Ramos (cell line): ENCODE results near the gene CENPC.
"Not testable (repeated sequence)": the region's sequence is repeated elsewhere in the genome, so short reads cannot be mapped to it uniquely, and the experiment has no call there.

Source experiments
- in situ Hi-C: fragments of 300-500 bp; cut with MboI; formaldehyde crosslinking; loops from one replicate; pipeline ENCODE4 v1.14.3; 2022; ENCODE audit warnings: low sequenced_read_pairs; ENCODE audit not compliant: unreplicated experiment

Gene CENPC

DNA sequence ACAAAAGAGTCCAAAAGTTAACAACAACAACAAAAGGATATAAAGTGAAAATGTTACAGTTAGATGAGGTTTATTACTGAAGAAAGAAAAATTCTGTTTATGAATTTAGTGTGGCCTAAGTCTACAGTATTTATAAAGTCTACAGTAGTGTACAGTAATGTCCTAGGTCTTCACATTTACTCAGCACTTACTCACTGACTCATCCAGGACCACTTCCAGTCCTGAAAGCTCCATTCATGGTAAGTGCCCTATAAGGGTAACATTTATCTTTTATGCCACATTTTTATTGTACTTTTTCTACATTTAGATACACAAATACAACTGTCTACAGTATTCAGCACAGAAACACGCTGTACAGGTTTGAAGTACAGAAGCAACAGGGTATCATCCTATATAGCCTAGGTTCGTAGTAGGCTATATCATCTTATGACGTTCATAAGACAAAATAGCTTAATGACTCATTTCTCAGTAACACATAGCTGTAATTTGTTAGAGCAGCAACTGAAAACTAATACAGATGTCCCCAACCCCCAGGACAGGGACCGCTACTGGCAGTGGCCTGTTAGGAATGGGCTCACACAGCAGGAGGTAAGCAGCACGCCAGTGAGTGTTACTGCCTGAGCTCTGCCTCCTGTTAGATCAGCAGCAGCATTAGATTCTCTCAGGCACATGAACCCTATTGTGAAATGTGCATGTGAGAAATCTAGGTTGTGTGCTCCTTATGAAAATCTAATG is 61.3 kb downstream of the CENPC start:
- in situ Hi-C loops = no loop called here

DNA sequence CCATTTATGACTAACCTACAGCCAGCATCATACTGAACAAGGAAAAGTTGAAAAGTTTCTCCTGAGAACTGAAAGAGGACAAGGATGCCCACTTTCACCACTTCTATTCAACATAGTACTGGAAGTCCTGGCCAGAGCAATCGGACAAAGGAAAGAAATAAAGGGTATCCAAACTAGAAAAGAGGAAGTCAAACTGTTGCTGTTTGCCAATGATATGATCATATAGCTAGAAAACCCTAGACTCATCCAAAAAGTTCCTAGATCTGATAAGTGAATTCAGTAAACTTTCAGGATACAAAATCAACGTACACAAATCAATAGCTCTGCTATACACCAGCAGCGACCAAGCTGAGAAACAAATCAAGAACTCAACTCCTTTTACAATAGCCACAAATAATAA is 64.5 kb downstream of the CENPC start:
- in situ Hi-C loops = no loop called here

GRCh38 chr4:67475155-67475554 is 70.1 kb downstream of the CENPC start:
- in situ Hi-C loops = no loop called here

DNA sequence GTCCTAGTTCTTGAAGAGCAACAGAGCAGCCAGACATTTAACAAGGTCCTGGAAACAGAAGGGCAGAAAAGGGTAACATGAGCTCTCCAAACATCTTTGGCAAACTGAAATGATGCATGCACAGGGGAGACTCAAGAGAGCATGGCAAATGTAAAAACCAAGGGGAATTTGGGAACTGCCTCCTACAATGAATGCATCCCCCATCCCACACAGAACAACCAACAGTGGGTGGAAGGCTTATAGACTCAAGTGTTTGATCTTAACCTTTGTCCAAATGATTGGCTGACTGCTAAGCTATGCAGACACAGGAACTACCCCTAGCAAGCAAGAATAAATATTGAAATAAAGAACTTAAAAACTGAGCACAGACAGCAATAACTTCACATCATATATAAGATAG is 74.4 kb downstream of the CENPC start:
- in situ Hi-C loops = no loop called here

DNA sequence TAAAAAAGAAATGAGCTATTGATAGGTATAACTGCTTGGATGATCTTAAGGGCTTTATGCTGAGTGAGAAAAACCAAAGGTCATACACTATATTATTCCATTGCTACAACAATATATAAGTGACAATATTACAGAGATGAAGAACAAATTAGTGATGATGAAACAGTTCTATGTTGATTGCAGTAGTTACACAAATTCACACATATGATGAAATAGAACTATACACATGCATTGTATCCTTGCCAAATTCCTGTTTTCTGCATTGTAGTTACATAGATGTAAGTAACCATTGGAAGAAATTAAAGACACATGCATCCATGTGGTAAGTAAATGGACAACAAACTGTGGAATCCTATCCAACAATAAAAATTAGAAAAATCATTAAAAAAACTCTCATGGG is 76.5 kb downstream of the CENPC start:
- in situ Hi-C loops = no loop called here

- in situ Hi-C loops = no loop called here
These were observed 78.6 kb downstream of the CENPC start for GRCh38 chr4:67466751-67467150.

- in situ Hi-C loops = no loop called here
These were observed 79.6 kb downstream of the CENPC start for GRCh38 chr4:67465763-67466052.

DNA sequence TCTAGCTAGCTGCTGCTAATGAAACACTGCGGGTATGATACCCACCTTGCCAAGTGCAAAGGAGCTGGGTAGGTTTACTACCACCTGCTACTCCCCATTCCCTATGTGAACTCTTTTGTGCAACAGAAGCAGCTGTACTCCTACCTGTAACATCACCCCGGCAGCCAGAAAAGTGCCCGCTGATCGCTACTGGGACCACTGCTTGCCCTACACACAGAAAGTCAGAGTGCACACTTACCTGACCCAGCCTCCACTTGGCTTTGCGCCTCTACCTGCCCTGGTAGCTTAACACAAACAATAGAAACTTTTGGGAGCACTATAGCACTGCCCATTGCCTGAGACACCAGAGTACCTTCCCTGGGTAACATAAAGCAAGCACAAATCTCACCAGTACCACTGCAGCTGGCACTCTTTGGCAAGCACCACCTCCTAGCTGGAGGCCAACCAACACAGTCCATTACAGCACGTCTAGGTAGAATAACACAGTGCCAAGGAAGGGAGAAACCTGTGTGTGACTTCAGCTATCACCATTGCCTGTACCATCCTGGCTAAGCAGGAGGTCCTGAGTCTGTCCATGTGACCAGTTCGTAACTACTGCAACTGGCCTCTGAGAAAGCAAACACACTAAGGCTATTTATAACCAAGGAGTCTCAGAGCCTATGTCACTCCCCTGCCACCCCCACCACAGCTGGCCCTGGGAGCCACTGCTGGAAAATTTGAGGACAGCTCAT is 80.1 kb downstream of the CENPC start:
- in situ Hi-C loops = no loop called here

GRCh38 chr4:67460574-67460973 is 84.7 kb downstream of the CENPC start:
- in situ Hi-C loops = no loop called here

DNA sequence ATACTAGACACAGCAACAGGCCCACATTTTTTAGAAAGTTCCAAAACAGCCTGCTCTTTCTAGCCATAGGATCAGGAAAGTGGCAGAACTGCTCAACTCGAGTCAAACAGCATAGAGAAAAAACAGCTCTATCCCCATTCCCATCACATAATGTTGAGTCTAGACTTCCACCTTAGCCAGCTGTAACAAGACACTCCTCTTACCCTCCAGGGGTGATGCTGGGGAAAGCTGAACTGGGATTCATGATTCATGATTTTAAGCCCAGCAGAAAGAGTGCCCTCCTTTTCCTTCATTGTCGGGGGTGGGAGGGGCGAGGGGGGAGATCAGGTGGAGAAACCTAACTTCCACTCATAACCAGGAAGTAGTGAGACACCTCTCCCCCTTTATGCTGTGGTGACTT is 86.1 kb downstream of the CENPC start:
- in situ Hi-C loops = no loop called here

DNA sequence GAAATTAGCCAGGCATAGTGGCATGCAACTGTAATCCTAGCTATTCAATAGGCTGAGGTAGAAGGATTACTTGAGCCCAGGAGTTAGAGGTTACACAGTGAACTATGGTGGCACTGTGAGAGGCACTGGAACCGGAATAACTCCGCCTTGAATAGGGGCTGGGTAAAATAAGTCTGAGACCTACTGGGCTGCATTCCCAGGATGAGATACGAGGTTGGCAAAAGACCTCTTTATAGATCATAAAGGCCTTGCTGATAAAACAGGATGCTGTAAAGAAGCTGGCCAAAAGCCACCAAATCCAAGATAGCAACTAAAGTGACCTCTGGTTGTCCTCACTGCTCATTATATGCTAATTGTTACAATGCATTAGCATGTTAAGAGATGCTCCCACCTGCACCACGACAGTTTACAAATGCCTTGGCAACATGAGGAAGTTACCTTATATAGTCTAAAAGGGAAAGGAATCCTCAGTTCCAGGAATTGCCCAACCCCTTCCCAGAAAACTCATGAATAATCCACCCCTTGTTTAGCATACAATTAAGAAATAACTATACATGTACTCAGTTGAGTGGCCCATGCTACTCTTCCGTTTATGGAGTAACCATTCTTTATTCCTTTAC is 88.6 kb downstream of the CENPC start:
- in situ Hi-C loops = no loop called here

DNA sequence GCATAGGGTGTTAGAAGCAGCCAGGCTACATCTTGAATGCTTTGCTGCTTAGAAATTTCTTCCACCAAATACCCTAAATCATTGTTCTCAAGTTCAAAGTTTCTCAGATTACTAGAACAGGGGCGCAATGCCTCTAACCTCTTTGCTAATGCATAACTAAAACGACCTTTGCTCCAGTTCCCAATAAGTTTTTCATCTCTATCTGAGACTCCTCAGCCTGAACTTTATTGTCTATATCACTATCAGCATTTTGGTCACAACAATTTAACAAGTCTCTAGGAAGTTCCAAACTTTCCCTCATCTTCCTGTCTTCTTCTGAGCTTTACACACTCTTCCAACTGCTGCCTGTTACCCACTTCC is 92.5 kb downstream of the CENPC start:
- in situ Hi-C loops = not testable (repeated sequence)

GRCh38 chr4:67452100-67452845 is 93.0 kb downstream of the CENPC start:
- in situ Hi-C loops = no loop called here

GRCh38 chr4:67451464-67451863 is 93.8 kb downstream of the CENPC start:
- in situ Hi-C loops = no loop called here

DNA sequence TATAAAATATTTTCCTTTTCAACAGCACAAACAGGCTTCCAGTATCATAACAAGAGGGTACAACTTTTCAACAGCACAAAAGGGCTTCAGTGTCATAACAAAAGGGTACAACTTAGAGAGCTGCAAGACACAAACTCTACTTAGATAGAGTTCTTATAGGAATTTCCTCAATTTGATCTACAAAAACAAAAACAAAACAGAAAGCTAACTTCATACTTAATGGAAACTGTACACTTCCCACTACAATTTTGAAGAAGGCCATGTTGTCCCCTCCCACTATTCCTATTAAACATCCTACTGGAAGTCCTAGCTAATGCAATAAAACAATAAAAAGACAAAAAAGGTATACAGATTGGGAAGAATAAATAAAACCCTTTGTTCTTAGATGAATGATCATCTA is 96.7 kb downstream of the CENPC start:
- in situ Hi-C loops = no loop called here

DNA sequence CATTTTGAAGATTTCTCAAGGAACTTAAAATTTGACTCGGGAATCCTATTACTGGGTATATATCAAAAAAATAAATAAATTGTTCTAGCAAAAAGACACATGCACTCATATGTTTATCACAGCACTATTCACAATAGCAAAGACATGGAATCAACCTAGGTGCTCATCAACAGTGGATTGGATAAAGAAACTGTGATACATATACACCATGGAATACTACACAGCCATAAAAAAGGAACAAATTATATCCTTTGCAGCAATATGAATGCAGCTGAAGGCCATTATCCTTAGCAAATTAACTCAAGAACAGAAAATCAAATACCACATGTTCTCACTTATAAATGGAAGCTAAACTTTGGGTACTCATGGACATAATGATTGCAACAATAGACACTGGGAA is 97.4 kb downstream of the CENPC start:
- in situ Hi-C loops = no loop called here

DNA sequence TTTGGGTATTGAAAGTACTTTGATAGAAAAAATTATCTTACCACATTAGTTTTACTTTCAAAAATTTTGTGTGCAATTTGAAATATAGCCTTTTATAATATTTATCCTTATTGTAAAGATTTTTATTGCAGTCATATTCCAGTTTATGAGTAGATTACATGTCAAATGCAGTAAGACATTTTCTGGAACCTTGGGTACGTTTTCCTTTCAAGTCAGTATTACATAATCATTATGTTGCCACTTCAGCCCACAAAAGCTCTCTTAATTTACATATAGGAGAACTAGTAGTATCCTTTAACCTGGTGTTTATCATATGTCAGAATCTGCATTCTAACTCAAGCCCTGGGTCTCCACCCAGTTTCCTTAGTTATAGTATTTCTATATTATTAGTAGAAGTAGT is 98.5 kb downstream of the CENPC start:
- in situ Hi-C loops = no loop called here

DNA sequence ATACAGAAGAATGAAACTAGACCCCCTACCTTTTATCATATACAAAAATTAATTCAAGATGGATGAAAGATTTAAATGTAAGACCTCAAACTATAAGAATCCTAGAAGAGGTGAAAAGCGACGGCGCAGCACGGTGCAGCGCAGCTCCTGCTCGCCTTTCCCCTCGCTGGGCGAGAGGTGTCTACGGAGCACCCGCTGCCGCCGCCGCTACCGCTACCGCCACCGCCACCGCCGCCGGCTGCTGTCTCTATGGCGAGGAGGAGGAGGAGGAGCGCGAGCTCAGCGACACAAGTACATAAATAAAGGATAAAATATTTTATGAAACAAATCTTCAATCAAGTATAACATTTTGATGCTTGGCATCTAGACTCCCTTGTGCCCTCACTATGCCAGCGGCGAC is 99.4 kb downstream of the CENPC start:
- in situ Hi-C loops = not testable (repeated sequence)

DNA sequence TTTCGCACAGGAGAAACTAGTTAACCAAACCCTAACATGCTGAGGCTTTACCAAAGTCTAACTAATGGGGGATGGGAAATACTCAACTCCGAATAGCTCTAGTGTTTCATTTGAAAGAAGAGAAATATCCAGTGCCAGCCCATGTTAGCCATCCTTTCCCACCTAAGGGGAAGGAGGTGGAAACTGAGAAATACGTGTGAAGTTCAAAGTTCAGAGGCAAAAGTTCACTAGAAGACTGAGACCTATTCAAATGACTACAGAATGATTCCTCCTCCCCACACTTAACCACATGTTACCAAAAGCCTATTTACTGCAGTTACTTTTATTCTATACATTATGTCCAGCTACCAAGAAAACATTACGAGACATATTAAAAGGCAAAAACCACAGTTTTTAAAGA is 106.3 kb downstream of the CENPC start:
- in situ Hi-C loops = no loop called here

DNA sequence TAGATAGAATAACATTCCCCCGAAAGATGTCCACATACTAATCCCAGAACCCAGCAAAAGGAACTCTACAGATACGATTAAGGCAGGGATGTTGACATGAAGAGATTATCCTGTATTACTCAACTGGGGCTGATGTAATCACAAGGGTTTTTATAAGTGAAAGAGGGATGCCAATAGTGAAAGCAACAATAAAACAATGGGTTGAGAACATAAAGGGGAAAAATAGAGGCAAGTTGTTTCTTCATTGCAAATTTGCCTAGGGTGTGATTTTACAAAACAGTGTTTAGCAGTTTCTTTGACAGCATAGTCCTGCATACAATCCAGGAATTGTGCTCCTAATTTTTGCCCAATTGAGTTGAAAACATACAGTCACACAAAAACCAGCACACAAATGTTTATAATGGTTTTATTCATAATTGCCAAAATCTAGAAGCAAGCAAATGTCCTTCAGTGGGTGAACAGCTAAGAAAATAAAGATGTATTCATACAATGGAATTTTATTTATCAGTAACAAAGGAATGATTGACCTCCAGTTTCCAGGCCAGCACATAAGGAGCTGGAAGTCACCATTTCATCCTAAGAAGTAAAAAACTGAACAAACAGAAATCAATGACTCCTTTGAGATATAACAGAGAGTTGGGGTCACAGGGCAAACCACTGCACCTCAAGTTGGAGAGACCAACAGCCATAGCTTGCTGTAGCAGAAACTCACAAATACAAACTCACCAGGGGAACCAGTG is 107.2 kb downstream of the CENPC start:
- in situ Hi-C loops = no loop called here
